AG04450 (cell line): ENCODE measurements around the gene LGALS3. TPM values are rescaled to one million over a fixed set of nuclear protein-coding genes. Genes with fewer than 3 reads are reported as not detected.

Experiments used
- CTCF ChIA-PET: fragments of 300-600, 350-600 bp; formaldehyde crosslinking; extraction: SDS; loops from one replicate; lab custom pipeline; 2022; ENCODE audit warnings: antibody characterized with exemption, inconsistent platforms; lab: Charles Lee
- POLR2A ChIA-PET: fragments of 350-600 bp; formaldehyde crosslinking; extraction: SDS; loops from one replicate; lab custom pipeline; 2021; ENCODE audit warnings: antibody characterized with exemption, inconsistent platforms; lab: Yijun Ruan, JAX
- DNase-seq: peaks from one replicate; pipeline ENCODE4 v3.0.0-alpha.2; 2011; ENCODE audit warnings: low read depth, low spot score
- H3K27ac ChIP-seq: one replicate; pipeline ENCODE4 v1.5.1; 2012; ENCODE audit warnings: low read depth, low read length, control low read depth
- H3K27me3 ChIP-seq: one replicate; pipeline ENCODE4 v1.6.0; 2012; ENCODE audit warnings: low read length; ENCODE audit not compliant: control insufficient read depth, insufficient read depth
- H3K4me3 ChIP-seq: 2 replicates; pipeline ENCODE4 v1.5.1; 2011; ENCODE audit warnings: mild to moderate bottlenecking, low read depth, low read length, control low read depth
- H3K9me3 ChIP-seq: 2 replicates; pipeline ENCODE4 v1.5.1; 2012; ENCODE audit warnings: low read length; ENCODE audit not compliant: control insufficient read depth, insufficient read depth
- CTCF ChIP-seq: IDR thresholded peaks from 2 replicates; pipeline ENCODE4 v1.5.1; 2011; ENCODE audit warnings: low read depth, low read length, control low read depth, inconsistent platforms
- polyA plus RNA-seq: library from polyadenylated mRNA; depleted of rRNA; stranded (reverse); fragments of >200 nt; gene quantifications from 2 replicates; pipeline ENCODE4 v1.2.3, GENCODE V29; 2011

The LGALS3 gene
- polyA plus RNA-seq, 1 experiment, result 383 TPM

GRCh38 chr14:55125403-55125802 lies 3.6 kb upstream of the LGALS3 start:
- ChIA-PET CTCF (no interaction called here), POLR2A (no interaction called here)
- no peak overlapping the region for H3K27ac ChIP-seq
- no peaks in the 10 kb centered on the region; the same call in 1 of the 2 replicates for H3K9me3 ChIP-seq
- H3K4me3 ChIP-seq, result no peak overlapping the region
- no peak for TF ChIP-seq CTCF
- H3K27me3 ChIP-seq, result no peaks in the 10 kb centered on the region
- no peak for DNase-seq

GRCh38 chr14:55126034-55126433 lies 3.0 kb upstream of the LGALS3 start:
- TF ChIP-seq CTCF, result no peak
- no peaks in the 10 kb centered on the region; the same call in 1 of the 2 replicates for H3K9me3 ChIP-seq
- H3K4me3 ChIP-seq, result no peak overlapping the region
- no peaks in the 10 kb centered on the region for H3K27me3 ChIP-seq
- ChIA-PET POLR2A (no interaction called here), CTCF (no interaction called here)
- DNase-seq, result no peak
- peak overlapping the region; percentile 21 for H3K27ac ChIP-seq

- POLR2A ChIA-PET, result no interaction called here
- no peak for TF ChIP-seq CTCF
- no peak for DNase-seq
- no peaks in the 10 kb centered on the region for H3K27me3 ChIP-seq
- H3K4me3 ChIP-seq, result no peak overlapping the region
- CTCF ChIA-PET, result no interaction called here
- no peak overlapping the region for H3K27ac ChIP-seq
- no peaks in the 10 kb centered on the region; the same call in 1 of the 2 replicates for H3K9me3 ChIP-seq
These were observed 2.1 kb upstream of the LGALS3 start for GRCh38 chr14:55126932-55127459.

- CTCF ChIA-PET, result interaction anchor here (0.6 kb wide), 1 partner anchor 301 kb away, joined by 3 read pairs; no protein-coding TSS in a partner anchor
- no peak overlapping the region for H3K27ac ChIP-seq
- POLR2A ChIA-PET, result interaction anchor here (3.6 kb wide), 1 partner anchor 19 kb away, joined by 33 read pairs; no protein-coding TSS in a partner anchor
- no peaks in the 10 kb centered on the region; the same call in 1 of the 2 replicates for H3K9me3 ChIP-seq
- H3K4me3 ChIP-seq, result no peak overlapping the region
- no peak for DNase-seq
- no peaks in the 10 kb centered on the region for H3K27me3 ChIP-seq
- TF ChIP-seq CTCF, result no peak
These were observed 1.5 kb upstream of the LGALS3 start for GRCh38 chr14:55127460-55127951.

GRCh38 chr14:55128386-55129085 lies 516 bp upstream of the LGALS3 start:
- TF ChIP-seq CTCF, result no peak
- ChIA-PET CTCF (interaction anchor here (0.6 kb wide), 1 partner anchor 300 kb away, joined by 3 read pairs; no protein-coding TSS in a partner anchor), POLR2A (interaction anchor here (1.2 to 3.6 kb wide), 7 partner anchors 9 to 102 kb away, joined by 4 to 33 read pairs (median 5); partner anchors contain the start of genes MAPK1IP1L, SOCS4 and WDHD1)
- no peak for DNase-seq
- Histone ChIP-seq H3K9me3 (no peaks in the 10 kb centered on the region; the same call in 1 of the 2 replicates), H3K4me3 (peak overlapping the region; percentile 78), H3K27me3 (no peaks in the 10 kb centered on the region), H3K27ac (peak overlapping the region; percentile 25)
